GM10266 (cell line): ENCODE results near the gene TTC24.

ENCODE experiments used
- DNase-seq: peaks from one replicate; pipeline ENCODE4 v3.0.0; 2012; ENCODE audit errors: extremely low spot score
- CTCF ChIP-seq: IDR thresholded peaks from 2 replicates; pipeline ENCODE4 v1.5.1; 2012; ENCODE audit warnings: mild to moderate bottlenecking, low read depth; ENCODE audit not compliant: control insufficient read depth, insufficient read depth; ENCODE audit errors: missing control alignments

TTC24 gene

GRCh38 chr1:156566436-156566835 lies 13.1 kb upstream of the TTC24 start:
- TF ChIP-seq CTCF, result no peak
- DNase-seq, result no peak

GRCh38 chr1:156571261-156571852 lies 8.2 kb upstream of the TTC24 start:
- no peak for DNase-seq
- TF ChIP-seq CTCF, result no peak

- no peak for TF ChIP-seq CTCF
- DNase-seq, result peak; percentile 88
These were observed 7.4 kb upstream of the TTC24 start, which contains the start of gene IQGAP3 for GRCh38 chr1:156571919-156572662. Gene IQGAP3, minus strand, starts transcription at chr1:156572565. Its CDS starts 36 bp downstream, at chr1:156572529.

- DNase-seq, result no peak
- no peak for TF ChIP-seq CTCF
These were observed 6.9 kb upstream of the TTC24 start for GRCh38 chr1:156572663-156573018.

- TF ChIP-seq CTCF, result no peak
- DNase-seq, result no peak
These were observed 5.4 kb upstream of the TTC24 start for GRCh38 chr1:156574039-156574633.

GRCh38 chr1:156577550-156577949 lies 2.0 kb upstream of the TTC24 start:
- no peak for TF ChIP-seq CTCF
- no peak for DNase-seq

- no peak for TF ChIP-seq CTCF
- no peak for DNase-seq
These were observed 1.5 kb upstream of the TTC24 start for GRCh38 chr1:156578055-156578454.
